H1 (cell line): Measurements from ENCODE around the gene CD58.

Experiments
- BRCA1 ChIP-seq: IDR thresholded peaks from 2 replicates; pipeline ENCODE4 v1.6.1; 2012; ENCODE audit warnings: low read depth, low read length, improper control_type of control experiment
- KDM5A ChIP-seq: fragments of 200-600 bp; IDR thresholded peaks from 2 replicates; pipeline ENCODE4 v1.7.1; 2012; ENCODE audit warnings: mild to moderate bottlenecking, low read length, inconsistent platforms, mixed read lengths
- MAFK ChIP-seq: IDR thresholded peaks from 2 replicates; pipeline ENCODE4 v1.6.1; 2012; ENCODE audit warnings: low read depth, mild to moderate bottlenecking, improper control_type of control experiment, low read length
- RAD21 ChIP-seq, 2 experiments: IDR thresholded peaks in 1 of 2; conservative IDR thresholded peaks in 1 of 2; 2 replicates each; pipeline ENCODE4 v1.6.1; 2011; ENCODE audit warnings: low read depth in 2 of 2, low read length in 2 of 2, improper control_type of control experiment in 1 of 2, inconsistent platforms in 1 of 2, mild to moderate bottlenecking in 1 of 2, moderate library complexity in 1 of 2
- SIN3A ChIP-seq, 2 experiments: IDR thresholded peaks in 1 of 2; conservative IDR thresholded peaks in 1 of 2; 2 replicates each; pipeline ENCODE4 v1.6.1; 2011 to 2012; ENCODE audit warnings: low read length in 2 of 2, improper control_type of control experiment in 1 of 2, low read depth in 1 of 2, mild to moderate bottlenecking in 1 of 2
- TAF1 ChIP-seq: IDR thresholded peaks from 2 replicates; pipeline ENCODE4 v1.6.1; 2011; ENCODE audit warnings: mild to moderate bottlenecking, low read depth, low read length
- YY1 ChIP-seq: IDR thresholded peaks from 2 replicates; pipeline ENCODE4 v1.6.1; 2011; ENCODE audit warnings: low read depth, mild to moderate bottlenecking, low read length
- TF ChIP-seq, protein P1 (sequence below), 3 experiments: IDR thresholded peaks; 1 replicate in 2 of 3; 2 replicates in 1 of 3; pipeline versions ENCODE4 v1.5.1 to v1.6.1; 2011; ENCODE audit warnings: low read length in 3 of 3, mild to moderate bottlenecking in 3 of 3, inconsistent platforms in 2 of 3, low read depth in 1 of 3, moderate library complexity in 1 of 3; ENCODE audit not compliant: insufficient read depth in 1 of 3; ENCODE audit errors: control extremely low read depth in 1 of 3

DNA sequence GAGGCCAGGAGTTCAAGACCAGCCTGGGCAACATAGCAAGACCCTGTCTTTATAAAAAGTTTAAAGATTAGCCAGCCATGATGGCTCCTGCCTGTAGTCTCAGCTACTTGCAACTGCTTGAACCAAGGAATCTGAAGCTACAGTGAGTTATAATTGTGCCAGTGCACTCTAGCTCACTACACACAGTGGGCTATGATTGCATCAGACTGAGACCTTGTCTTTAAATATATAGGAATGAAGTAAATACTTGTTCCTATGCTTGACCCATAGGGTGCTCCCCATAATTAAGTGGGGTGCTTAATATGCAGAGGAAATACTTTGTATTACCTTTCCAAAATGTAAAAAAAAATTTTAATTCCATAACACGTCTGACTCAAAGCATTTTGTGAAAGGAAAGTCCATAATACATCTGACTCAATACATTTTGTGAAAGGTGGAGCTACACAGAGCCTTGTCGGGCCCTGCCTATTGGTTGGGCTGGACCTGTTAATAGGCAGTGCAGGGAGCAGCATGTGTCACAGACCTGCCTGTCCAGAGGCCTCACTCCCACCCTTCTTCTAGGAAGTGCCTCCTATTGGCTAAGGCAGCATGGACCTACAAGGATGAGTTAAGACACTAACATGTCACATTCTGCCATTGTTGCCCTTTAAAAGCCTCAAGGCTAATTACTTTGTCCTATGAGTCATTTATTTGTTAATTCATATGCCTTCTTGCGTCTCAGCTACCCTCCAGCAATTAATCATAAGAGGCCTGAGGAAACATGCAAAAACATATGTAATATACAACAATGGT lies 33.6 kb downstream of the CD58 start:
- TF ChIP-seq RAD21 (IDR thresholded peaks at IDR 0.05 in 1 of 2, conservative IDR thresholded peaks at IDR 0.05 in 1 of 2; ENCODE audit: low read depth in 2 of 2, low read length in 2 of 2) (no peak), KDM5A (no peak), YY1 (no peak), MAFK (no peak), TAF1 (no peak), SIN3A (conservative IDR thresholded peaks at IDR 0.05 in 1 of 2, IDR thresholded peaks at IDR 0.05 in 1 of 2; ENCODE audit: low read depth in 1 of 2, low read length in 2 of 2) (no peak), BRCA1 (no peak)
- TF ChIP-seq, protein P1, sequence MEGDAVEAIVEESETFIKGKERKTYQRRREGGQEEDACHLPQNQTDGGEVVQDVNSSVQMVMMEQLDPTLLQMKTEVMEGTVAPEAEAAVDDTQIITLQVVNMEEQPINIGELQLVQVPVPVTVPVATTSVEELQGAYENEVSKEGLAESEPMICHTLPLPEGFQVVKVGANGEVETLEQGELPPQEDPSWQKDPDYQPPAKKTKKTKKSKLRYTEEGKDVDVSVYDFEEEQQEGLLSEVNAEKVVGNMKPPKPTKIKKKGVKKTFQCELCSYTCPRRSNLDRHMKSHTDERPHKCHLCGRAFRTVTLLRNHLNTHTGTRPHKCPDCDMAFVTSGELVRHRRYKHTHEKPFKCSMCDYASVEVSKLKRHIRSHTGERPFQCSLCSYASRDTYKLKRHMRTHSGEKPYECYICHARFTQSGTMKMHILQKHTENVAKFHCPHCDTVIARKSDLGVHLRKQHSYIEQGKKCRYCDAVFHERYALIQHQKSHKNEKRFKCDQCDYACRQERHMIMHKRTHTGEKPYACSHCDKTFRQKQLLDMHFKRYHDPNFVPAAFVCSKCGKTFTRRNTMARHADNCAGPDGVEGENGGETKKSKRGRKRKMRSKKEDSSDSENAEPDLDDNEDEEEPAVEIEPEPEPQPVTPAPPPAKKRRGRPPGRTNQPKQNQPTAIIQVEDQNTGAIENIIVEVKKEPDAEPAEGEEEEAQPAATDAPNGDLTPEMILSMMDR (IDR thresholded peaks at IDR 0.05; ENCODE audit: control extremely low read depth in 1 of 3, insufficient read depth in 1 of 3, low read depth in 1 of 3, low read length in 3 of 3): no peak
